Loucy (cell line): Measurements from ENCODE around the gene LHFPL6.

Source experiments
- H2AFZ ChIP-seq: fragments of 200-600 bp; sonication (generic); 2 replicates; pipeline ENCODE4 v1.6.0; 2016; ENCODE audit warnings: antibody characterized with exemption, mild to moderate bottlenecking, low read length, moderate library complexity
- H3F3A ChIP-seq: fragments of 200-600 bp; 2 replicates; pipeline ENCODE4 v1.6.0; 2016; ENCODE audit warnings: antibody characterized with exemption, low read depth, mild to moderate bottlenecking
- H3K27me3 ChIP-seq: fragments of 200-600 bp; sonication (generic); 2 replicates; pipeline ENCODE4 v1.6.1; 2014; ENCODE audit warnings: low read length, mild to moderate bottlenecking; ENCODE audit not compliant: insufficient read depth, poor library complexity, severe bottlenecking
- H3K36me3 ChIP-seq: fragments of 200-600 bp; sonication (generic); 2 replicates; pipeline ENCODE4 v1.6.1; 2016; ENCODE audit warnings: low read length; ENCODE audit not compliant: insufficient read depth
- H3K4me1 ChIP-seq: fragments of 200-600 bp; sonication (generic); 2 replicates; pipeline ENCODE4 v1.5.1; 2014; ENCODE audit warnings: low read length, mild to moderate bottlenecking; ENCODE audit not compliant: insufficient read depth, poor library complexity, severe bottlenecking
- H3K4me2 ChIP-seq: fragments of 200-600 bp; sonication (generic); 2 replicates; pipeline ENCODE4 v1.6.0; 2014; ENCODE audit warnings: antibody characterized with exemption, low read length, low read depth, mild to moderate bottlenecking; ENCODE audit not compliant: poor library complexity, severe bottlenecking
- H3K4me3 ChIP-seq: fragments of 200-600 bp; sonication (generic); 2 replicates; pipeline ENCODE4 v1.5.1; 2014; ENCODE audit warnings: low read length, mild to moderate bottlenecking, mixed read lengths; ENCODE audit not compliant: poor library complexity, severe bottlenecking
- H3K79me2 ChIP-seq: fragments of 200-600 bp; sonication (generic); 2 replicates; pipeline ENCODE4 v1.6.1; 2014; ENCODE audit warnings: low read length; ENCODE audit not compliant: insufficient read depth
- H3K9ac ChIP-seq: fragments of 200-600 bp; sonication (generic); 2 replicates; pipeline ENCODE4 v1.6.0; 2014; ENCODE audit warnings: mild to moderate bottlenecking, low read depth, low read length, moderate library complexity; ENCODE audit not compliant: poor library complexity, severe bottlenecking
- H3K9me2 ChIP-seq: fragments of 200-600 bp; sonication (generic); replicated peaks from 2 replicates; pipeline ENCODE4 v1.6.1; 2016; ENCODE audit warnings: low read depth, low read length, mixed read lengths
- H3K9me3 ChIP-seq: fragments of 200-600 bp; sonication (generic); 2 replicates; pipeline ENCODE4 v1.6.1; 2014; ENCODE audit warnings: mild to moderate bottlenecking, antibody characterized with exemption, low read length, low read depth; ENCODE audit not compliant: insufficient read depth
- H4K20me1 ChIP-seq: fragments of 200-600 bp; sonication (generic); 2 replicates; pipeline ENCODE4 v1.6.0; 2014; ENCODE audit warnings: antibody characterized with exemption, low read length, mild to moderate bottlenecking; ENCODE audit not compliant: insufficient read depth, poor library complexity, severe bottlenecking
- EZH2phosphoT487 ChIP-seq: fragments of 200-600 bp; IDR thresholded peaks from 2 replicates; pipeline ENCODE4 v1.6.1; 2018; ENCODE audit warnings: antibody characterized with exemption, mild to moderate bottlenecking, moderate library complexity, borderline replicate concordance
- TF ChIP-seq, protein P1 (sequence below): fragments of 200-600 bp; sonication (generic); conservative IDR thresholded peaks from 2 replicates; pipeline ENCODE4 v1.5.1; 2014; ENCODE audit warnings: mild to moderate bottlenecking, antibody characterized with exemption, low read length

The LHFPL6 gene

DNA sequence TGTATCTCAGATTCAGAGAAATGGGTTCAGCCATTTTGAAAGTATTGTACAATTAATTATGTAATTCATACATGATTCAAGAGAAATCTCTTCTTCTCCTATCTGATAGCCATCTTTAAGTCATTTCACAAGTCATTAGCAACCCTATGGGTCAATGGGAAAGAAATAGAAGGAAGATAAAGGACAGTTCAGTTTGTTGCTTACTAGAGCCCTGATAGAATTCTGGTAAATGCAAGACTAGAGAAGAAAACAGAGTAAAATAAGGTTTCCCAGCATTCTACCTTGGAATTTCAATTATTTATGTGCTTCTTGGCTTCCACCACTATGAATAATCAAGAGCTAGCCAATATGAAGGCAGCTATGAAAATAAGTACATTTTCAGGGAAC, 117.7 kb downstream of the LHFPL6 start:
- no peaks in the 10 kb centered on the region for H3K9me2 ChIP-seq
- no peaks in the 10 kb centered on the region for H3K79me2 ChIP-seq
- H3K27me3 ChIP-seq, result no peaks in the 10 kb centered on the region
- TF ChIP-seq EZH2phosphoT487, result no peak
- TF ChIP-seq, protein P1, sequence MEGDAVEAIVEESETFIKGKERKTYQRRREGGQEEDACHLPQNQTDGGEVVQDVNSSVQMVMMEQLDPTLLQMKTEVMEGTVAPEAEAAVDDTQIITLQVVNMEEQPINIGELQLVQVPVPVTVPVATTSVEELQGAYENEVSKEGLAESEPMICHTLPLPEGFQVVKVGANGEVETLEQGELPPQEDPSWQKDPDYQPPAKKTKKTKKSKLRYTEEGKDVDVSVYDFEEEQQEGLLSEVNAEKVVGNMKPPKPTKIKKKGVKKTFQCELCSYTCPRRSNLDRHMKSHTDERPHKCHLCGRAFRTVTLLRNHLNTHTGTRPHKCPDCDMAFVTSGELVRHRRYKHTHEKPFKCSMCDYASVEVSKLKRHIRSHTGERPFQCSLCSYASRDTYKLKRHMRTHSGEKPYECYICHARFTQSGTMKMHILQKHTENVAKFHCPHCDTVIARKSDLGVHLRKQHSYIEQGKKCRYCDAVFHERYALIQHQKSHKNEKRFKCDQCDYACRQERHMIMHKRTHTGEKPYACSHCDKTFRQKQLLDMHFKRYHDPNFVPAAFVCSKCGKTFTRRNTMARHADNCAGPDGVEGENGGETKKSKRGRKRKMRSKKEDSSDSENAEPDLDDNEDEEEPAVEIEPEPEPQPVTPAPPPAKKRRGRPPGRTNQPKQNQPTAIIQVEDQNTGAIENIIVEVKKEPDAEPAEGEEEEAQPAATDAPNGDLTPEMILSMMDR, result no peak
- H3K9ac ChIP-seq, result no peak overlapping the region
- no peaks in the 10 kb centered on the region for H3F3A ChIP-seq
- H4K20me1 ChIP-seq, result no peaks in the 10 kb centered on the region
- no peaks in the 10 kb centered on the region for H3K4me1 ChIP-seq
- H2AFZ ChIP-seq, result no peak overlapping the region
- no peaks in the 10 kb centered on the region for H3K36me3 ChIP-seq
- H3K4me2 ChIP-seq, result no peak overlapping the region
- no peaks in the 10 kb centered on the region for H3K9me3 ChIP-seq
- H3K4me3 ChIP-seq, result no peak overlapping the region

DNA sequence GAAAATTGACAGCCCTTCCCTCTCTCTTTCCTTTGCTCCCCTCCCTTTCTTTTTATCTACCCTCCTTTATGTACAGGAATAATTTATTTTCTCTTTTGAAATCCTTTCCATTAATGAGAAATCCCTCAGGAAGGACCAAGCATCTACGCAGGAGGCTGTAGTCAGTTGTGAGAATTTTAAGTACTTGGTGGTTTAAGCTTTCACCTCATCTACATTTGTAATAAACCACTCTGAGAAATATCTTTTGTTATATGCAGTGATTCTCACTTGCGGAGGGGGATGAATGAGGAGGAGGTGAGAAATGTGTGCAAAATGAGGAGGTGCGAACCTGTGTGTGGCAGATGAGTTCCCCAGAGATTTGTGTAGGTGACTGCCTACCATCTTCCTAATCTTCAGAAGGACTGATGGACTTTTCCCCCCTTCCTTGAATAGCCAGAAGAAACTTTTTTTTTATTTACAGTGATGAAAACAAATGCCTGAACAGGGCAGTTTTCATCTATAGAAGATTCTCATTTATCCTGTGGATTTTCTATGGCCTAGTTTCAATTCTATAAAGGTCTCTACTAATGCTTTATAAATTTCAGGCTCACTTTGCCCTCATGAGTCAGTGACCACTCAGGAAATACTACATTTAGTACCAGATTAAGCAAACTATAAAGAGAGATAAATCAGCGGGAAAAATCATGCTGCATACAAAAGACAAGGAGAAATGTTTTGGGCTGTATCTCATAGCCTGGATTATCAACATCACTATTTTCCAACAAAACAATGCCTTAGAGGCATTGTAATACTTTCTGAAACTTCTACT, 118.3 kb downstream of the LHFPL6 start:
- TF ChIP-seq, protein P1, result no peak
- TF ChIP-seq EZH2phosphoT487, result no peak
- no peaks in the 10 kb centered on the region for H3K36me3 ChIP-seq
- H3K79me2 ChIP-seq, result no peaks in the 10 kb centered on the region
- H2AFZ ChIP-seq, result no peak overlapping the region
- no peaks in the 10 kb centered on the region for H3K27me3 ChIP-seq
- H3K4me2 ChIP-seq, result no peak overlapping the region
- no peaks in the 10 kb centered on the region for H3K4me1 ChIP-seq
- H3K9me3 ChIP-seq, result no peaks in the 10 kb centered on the region
- no peak overlapping the region for H3K9ac ChIP-seq
- no peaks in the 10 kb centered on the region for H3K9me2 ChIP-seq
- no peak overlapping the region for H3K4me3 ChIP-seq
- no peaks in the 10 kb centered on the region for H3F3A ChIP-seq
- no peaks in the 10 kb centered on the region for H4K20me1 ChIP-seq

- H3K36me3 ChIP-seq, result no peaks in the 10 kb centered on the region
- no peaks in the 10 kb centered on the region for H3K4me1 ChIP-seq
- no peak overlapping the region for H3K4me2 ChIP-seq
- H3K9ac ChIP-seq, result no peak overlapping the region
- H3K4me3 ChIP-seq, result no peak overlapping the region
- H3K79me2 ChIP-seq, result no peaks in the 10 kb centered on the region
- no peaks in the 10 kb centered on the region for H3K9me3 ChIP-seq
- TF ChIP-seq, protein P1, result no peak
- TF ChIP-seq EZH2phosphoT487, result no peak
- no peaks in the 10 kb centered on the region for H3F3A ChIP-seq
- no peak overlapping the region for H2AFZ ChIP-seq
- H4K20me1 ChIP-seq, result no peaks in the 10 kb centered on the region
- H3K27me3 ChIP-seq, result no peaks in the 10 kb centered on the region
- H3K9me2 ChIP-seq, result no peaks in the 10 kb centered on the region
These were observed 119.7 kb downstream of the LHFPL6 start for GRCh38 chr13:39483326-39483725.
